Activated T-cell treated with anti-CD3 and anti-CD28 coated beads, Interleukin-2, amount 50 U/mL, for 72 hours (primary cell): Measurements from ENCODE around the gene SECTM1. TPM values are rescaled to one million over a fixed set of nuclear protein-coding genes. Genes with fewer than 3 reads are reported as not detected.
A peak's percentile ranks its signal among the peaks of the same experiment; 100 is the strongest.

Source experiments
- ATAC-seq, 2 donors: fragments of 150-1000 bp; cut with Tn5 transposase; replicated peaks in 1 of 2; 2 replicates each; pipeline ENCODE4 v1.10.0; 2021; ENCODE audit warnings: moderate library complexity in 2 of 2, mild to moderate bottlenecking in 1 of 2
- DNase-seq, 2 donors: peaks; one replicate each; pipeline ENCODE4 v3.0.0; 2021 to 2022; ENCODE audit warnings: mixed read lengths in 1 of 2
- H3K27ac Mint-ChIP-seq: one replicate; pipeline ENCODE4 v1.8.0; 2022; ENCODE audit warnings: mild to moderate bottlenecking, moderate library complexity, mixed read lengths
- H3K27me3 Mint-ChIP-seq: one replicate; pipeline ENCODE4 v1.8.0; 2022; ENCODE audit warnings: low read depth, mixed read lengths
- H3K36me3 Mint-ChIP-seq, 2 donors: one replicate each; pipeline ENCODE4 v1.8.0; 2022; ENCODE audit warnings: mixed read lengths in 2 of 2, mild to moderate bottlenecking in 1 of 2; ENCODE audit not compliant: insufficient read depth in 2 of 2
- H3K4me1 Mint-ChIP-seq: one replicate; pipeline ENCODE4 v1.8.0; 2022; ENCODE audit warnings: low read depth, mixed read lengths
- H3K4me3 Mint-ChIP-seq, 2 donors: one replicate each; pipeline ENCODE4 v1.8.0; 2022; ENCODE audit warnings: mild to moderate bottlenecking in 2 of 2, mixed read lengths in 2 of 2, moderate library complexity in 2 of 2
- H3K9me3 Mint-ChIP-seq, 2 donors: one replicate each; pipeline ENCODE4 v1.8.0; 2022; ENCODE audit warnings: mixed read lengths in 2 of 2
- total RNA-seq, 2 donors: library from RNA; stranded (reverse); gene quantifications; one replicate each; pipeline ENCODE4 v1.2.3, GENCODE V29; 2022

SECTM1 gene
- total RNA-seq, 2 donors from 2014 or later = 3.3 to 12.6 TPM

DNA sequence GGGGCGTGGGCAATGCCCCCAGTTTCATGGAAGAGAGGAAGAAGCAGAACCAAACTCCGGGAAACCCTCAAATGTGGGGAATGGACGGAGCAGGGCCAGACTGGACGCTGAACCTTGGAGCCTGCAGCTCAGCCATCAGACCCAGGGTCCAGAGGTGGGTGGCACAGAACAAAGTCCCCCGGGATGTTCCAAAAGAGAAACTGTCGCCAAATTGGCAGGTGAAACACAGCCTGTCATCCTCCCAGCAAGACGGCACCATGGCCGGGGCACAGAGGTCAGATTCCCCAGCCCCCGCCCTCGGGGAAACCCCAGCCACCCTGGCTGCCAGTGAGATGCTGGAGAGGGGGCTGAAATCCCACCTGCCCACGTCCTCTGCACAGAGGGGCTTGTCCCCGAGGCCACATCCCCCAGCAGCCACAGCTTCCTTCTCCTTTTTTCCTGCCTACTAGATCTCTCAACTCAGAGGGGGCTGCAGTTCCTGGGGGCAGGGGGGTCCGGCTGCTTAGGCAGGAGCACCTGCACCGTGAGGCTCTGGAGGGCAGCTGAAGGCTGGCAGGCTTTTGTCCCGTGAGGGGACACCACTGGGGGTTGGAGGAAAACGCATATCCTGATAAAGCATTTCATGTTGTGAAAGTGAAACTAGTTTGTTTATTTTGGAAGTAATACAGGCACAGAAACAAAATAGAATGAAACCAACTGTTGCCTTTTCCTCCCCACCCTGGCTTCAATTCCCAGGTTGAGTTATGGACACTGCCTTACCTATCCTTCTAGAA, 1.2 kb upstream of the SECTM1 start:
- Mint-ChIP-seq H3K4me1 (peaks cover 37% of the 10 kb centered on the region), H3K9me3 (no peaks in the 10 kb centered on the region), H3K4me3 (peak overlapping the region; percentile 93 to 97), H3K27me3 (peaks cover 10% of the 10 kb centered on the region), H3K27ac (peak overlapping the region; percentile 89), H3K36me3 (peaks cover 0 to 2% of the 10 kb centered on the region in 2 donors)
- DNase-seq (no peak), ATAC-seq (peak in 1 of 2 donors; percentile 7)

DNA sequence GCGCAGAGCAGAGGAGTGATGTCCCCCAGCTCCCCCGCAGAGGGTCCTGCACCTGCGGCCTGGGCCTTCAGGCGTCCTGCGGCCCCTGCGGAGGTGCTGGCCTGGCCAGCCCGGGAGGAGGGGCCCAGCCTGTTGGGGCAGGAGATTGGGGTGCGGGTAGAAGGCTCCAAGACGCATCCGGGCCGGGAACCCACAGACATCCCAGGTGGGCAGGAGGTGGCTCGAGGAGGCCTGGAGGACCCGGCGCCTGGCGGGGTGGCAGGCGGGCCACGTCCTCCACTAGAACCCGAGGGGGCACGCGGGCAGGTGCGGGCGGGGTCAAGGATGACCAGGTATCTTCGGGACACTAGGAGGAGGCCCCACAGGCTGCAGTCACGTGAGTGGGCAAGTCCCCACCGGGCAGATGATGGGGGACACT, 647 bp upstream of the SECTM1 start:
- peaks cover 10% of the 10 kb centered on the region for H3K27me3 Mint-ChIP-seq
- ATAC-seq = no peak
- H3K9me3 Mint-ChIP-seq = no peaks in the 10 kb centered on the region
- no peak for DNase-seq
- H3K36me3 Mint-ChIP-seq = peaks cover 0 to 2% of the 10 kb centered on the region in 2 donors
- H3K4me1 Mint-ChIP-seq = peaks cover 37% of the 10 kb centered on the region
- peak overlapping the region; percentile 93 to 97 for H3K4me3 Mint-ChIP-seq
- H3K27ac Mint-ChIP-seq = no peak overlapping the region

DNA sequence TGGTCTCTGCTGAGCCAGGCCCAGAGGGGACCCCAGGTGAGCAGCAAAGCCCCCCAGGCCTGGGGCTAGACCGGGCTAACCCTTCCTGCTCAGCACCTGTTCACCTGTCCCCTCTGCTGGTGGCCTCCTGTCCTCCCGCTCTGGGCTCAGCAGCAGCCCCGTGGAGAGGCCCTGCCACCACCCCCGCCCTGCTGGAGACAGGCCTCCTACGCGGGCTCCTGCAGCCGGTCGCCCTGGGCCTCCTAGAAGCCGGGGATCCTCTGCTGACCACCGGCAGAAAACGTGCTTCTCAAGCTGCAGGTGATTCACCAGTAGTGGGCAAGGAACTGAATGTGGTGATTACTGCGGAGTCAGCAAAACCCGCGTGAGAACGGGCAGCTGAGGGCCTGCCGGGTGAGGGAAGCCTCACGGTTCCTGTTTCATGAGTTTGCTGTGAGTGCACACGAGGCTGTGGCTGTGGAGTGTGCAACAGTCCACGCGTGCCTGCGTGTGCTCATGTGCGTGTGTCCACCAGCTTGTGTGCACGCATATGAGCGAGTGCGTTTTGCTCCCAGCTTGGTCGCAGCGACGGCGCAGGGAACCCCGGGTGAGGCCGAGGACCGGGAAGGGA, 792 bp downstream of the SECTM1 start:
- Mint-ChIP-seq H3K36me3 (peaks cover 0 to 2% of the 10 kb centered on the region in 2 donors), H3K9me3 (no peaks in the 10 kb centered on the region), H3K4me1 (peaks cover 37% of the 10 kb centered on the region), H3K4me3 (peak overlapping the region; percentile 76 to 86), H3K27ac (no peak overlapping the region), H3K27me3 (peaks cover 10% of the 10 kb centered on the region)
- ATAC-seq (peak; percentile 51 to 60), DNase-seq (peak; percentile 43 to 53)

DNA sequence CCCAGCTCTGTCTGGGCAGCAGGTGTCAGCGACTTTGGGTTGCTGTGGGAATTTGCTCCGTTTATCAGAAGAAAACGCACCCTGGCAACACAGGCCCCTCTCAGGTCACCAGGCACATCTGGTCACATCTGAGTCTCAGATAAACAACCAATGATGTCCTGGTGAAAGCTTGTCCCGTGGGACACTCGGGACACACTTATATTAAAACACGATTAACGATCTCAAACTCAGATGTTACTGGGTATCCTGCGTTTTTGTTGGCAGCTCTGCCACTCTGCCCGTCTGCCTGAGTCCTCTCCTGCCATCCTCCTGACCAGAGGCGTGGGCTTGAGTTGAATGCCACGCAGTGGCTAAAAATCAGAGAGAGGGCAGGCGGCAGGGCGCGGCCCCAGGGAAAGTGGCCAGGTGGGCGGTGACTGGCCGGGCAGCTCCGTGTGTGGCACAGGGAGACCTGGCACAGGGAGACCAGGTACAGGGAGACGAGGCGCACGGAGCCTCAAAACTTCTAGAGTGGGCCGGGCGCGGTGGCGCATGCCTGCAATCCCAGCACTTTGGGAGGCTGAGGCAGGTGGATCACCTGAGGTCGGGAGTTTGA, 2.1 kb downstream of the SECTM1 start:
- no peak for ATAC-seq
- Mint-ChIP-seq H3K36me3 (peaks cover 0 to 2% of the 10 kb centered on the region in 2 donors), H3K4me3 (peak overlapping the region in 1 of 2 donors; percentile 45)

DNA sequence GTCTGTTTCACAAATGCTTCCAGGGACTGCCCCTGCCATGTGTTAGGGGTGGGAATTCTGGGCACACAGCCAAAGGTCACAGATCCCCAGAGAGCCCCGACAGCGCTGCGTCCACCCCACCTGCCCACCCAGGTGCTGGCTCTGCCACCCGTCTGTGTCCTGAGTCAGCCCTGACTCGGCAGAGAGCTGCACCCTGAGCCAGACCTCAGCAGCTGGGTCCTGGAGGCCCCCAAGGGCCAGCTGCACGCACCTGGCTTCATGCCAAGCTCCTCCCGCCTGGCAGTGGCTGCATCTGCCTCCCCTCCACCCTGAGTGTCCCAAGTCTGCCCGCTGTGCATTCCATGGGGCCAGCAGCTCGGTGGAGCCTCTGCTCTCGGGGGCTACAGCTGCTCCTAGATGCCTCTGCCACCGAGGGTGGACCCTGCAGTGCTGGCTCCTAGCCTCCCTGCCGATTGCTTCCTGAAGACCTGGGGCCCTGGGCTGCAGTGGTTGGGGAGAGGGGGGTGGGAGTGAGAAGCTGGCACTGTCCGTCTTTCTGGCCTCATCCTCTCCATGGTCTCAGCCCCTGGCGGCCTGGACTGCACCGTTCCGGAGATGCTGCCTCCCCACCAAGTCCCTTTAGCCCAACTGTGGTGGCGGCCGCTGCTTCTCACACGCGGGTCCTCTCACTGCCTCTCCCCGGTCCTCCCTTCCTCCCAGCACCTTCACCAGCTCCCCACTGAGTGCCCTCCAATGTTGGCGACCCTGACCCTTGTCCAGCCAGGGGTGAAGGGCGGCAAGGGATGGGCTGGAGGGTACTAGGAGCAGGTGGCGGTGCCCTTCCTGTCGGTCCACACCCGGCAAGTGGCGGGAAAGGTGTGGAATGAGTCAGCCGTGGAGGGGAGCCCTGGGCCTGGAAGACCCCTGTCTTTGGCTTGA, 3.0 kb downstream of the SECTM1 start:
- no peak for ATAC-seq
- Mint-ChIP-seq H3K36me3 (peaks cover 0 to 2% of the 10 kb centered on the region in 2 donors), H3K27me3 (peaks cover 10% of the 10 kb centered on the region), H3K27ac (no peak overlapping the region), H3K4me1 (peaks cover 31% of the 10 kb centered on the region), H3K9me3 (no peaks in the 10 kb centered on the region), H3K4me3 (no peak overlapping the region)
- no peak for DNase-seq

More for the DNA sequence above, 2.1 kb downstream of the SECTM1 start:
- H3K27me3 Mint-ChIP-seq = peaks cover 10% of the 10 kb centered on the region
- H3K27ac Mint-ChIP-seq = no peak overlapping the region
- DNase-seq = no peak
- H3K4me1 Mint-ChIP-seq = peaks cover 37% of the 10 kb centered on the region
- no peaks in the 10 kb centered on the region for H3K9me3 Mint-ChIP-seq

DNA sequence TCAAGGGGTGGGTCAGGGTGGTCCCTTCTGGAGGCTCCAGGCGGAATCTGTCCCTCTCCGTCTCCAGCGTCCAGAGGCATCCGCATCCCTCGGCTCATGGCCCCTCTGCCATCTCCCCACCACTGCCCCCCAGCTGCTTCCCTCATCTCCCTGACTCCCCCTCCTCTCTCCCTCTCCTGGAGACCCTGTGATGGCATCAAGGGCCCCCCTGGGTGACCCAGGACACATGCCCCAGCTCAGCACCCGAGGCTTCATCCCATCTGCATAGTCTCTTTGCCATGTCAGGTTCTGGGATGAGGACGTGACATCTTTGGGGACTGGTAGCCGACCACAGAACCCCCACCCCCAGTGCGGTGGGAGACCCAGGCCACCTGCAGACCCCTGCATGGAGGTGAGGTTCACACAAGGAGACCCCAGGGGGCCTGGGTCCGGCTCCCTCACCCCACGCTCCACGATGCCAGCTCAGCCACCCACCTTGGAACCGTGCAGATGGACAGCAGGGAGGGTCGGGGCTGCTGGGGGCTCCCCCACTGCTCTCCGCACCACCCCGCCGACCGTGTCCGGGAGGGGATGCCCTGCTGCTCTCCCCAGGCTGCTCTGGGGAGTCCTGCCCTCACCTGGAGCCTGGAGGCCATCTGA, 3.8 kb downstream of the SECTM1 start:
- ATAC-seq = no peak
- Mint-ChIP-seq H3K27ac (no peak overlapping the region), H3K9me3 (no peaks in the 10 kb centered on the region), H3K27me3 (peaks cover 10% of the 10 kb centered on the region), H3K4me1 (peaks cover 29% of the 10 kb centered on the region), H3K4me3 (no peak overlapping the region), H3K36me3 (peaks cover 0 to under 1% of the 10 kb centered on the region in 2 donors)
- no peak for DNase-seq

DNA sequence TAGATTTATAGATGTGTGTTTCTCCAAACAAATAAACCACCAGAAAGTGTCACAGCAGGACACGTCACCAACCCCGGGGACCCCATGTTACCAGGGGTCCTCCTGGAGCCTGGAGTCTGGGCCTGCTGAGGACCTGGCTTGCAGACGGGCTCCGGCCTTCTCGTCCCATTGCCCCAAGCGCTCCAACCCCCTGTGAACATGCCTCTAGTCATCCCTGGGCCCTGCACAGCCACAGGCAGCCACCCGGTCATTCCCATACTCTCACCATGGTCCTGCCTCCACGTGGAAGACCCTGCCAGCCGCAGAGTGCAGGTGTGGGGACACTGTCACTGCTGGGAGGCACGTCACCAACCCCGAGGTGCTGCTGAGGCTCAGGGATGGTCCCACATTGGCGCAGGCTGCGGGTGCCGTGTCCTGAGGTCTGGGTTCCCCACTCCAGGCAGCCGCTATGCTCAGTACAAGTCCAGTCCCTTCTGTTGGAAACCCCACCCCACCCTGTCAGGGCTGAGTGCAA, 4.5 kb downstream of the SECTM1 start:
- peaks cover 10% of the 10 kb centered on the region for H3K27me3 Mint-ChIP-seq
- ATAC-seq = no peak
- no peak overlapping the region for H3K4me3 Mint-ChIP-seq
- peaks cover 28% of the 10 kb centered on the region for H3K4me1 Mint-ChIP-seq
- H3K36me3 Mint-ChIP-seq = peaks cover 0 to 3% of the 10 kb centered on the region in 2 donors
- no peaks in the 10 kb centered on the region for H3K9me3 Mint-ChIP-seq
- H3K27ac Mint-ChIP-seq = no peak overlapping the region
- no peak for DNase-seq

DNA sequence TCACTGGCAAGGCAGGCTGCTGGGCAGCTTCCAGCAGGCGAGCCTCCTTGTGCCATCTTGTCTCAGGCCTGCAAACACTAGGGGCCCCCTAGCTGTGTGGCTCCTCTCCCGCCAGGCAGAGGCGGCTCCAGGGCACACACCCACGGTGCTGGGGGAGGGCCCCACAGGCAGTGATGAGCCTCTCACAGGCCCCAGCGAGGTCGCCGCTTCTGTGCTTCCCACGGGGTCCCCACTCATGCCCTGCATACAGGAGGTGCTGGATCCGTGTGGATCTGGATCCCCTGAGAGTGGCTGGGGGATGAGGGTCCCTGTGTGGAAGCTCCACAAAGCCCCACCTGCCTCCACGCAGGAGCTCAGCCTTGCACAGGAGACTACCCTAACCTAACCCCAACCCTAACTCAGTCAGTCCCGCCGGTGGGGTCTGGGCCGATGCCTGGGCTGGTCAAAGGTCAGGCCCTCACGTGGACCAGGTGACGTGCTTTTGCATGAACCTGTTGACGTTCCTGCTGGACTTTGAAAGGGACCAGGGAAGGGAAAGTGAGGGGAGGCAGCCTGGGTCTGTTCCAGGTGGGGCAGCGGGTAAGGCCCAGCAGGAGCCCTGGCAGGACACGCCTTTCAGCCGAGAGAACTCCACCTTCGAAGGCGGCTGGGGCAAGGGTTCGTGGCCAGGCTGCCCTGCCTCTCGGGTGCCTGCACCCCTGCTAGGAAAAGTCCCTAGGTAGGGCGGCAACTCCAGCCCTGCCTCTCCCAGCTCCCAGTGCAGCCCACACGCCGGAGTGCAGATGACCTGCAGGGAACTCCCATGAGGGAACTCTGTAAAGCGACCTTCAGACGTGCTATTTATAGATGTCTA, 5.2 kb downstream of the SECTM1 start:
- no peak overlapping the region for H3K27ac Mint-ChIP-seq
- peaks cover 0 to 8% of the 10 kb centered on the region in 2 donors for H3K36me3 Mint-ChIP-seq
- H3K27me3 Mint-ChIP-seq = peaks cover 10% of the 10 kb centered on the region
- no peak overlapping the region for H3K4me3 Mint-ChIP-seq
- DNase-seq (no peak), ATAC-seq (no peak)
- H3K4me1 Mint-ChIP-seq = peaks cover 33% of the 10 kb centered on the region
- H3K9me3 Mint-ChIP-seq = no peaks in the 10 kb centered on the region

DNA sequence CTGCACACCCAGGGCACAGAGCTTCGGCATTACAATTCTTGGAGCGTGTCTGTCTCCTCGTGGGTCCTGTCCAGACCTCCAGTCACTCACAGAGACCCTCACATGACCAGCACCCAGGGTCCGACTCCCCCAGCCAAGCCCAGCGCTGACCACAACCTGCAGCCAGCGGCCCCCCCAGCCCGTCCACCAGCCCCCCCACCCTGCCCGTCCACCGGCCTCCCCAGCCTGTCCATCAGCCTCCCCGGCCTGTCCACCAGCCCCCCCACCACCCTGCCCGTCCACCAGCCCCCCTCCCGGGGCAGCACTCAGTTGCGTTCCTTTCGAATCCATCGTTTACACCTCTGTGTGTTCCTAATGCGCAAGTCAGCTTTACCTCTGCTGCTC, 5.8 kb downstream of the SECTM1 start:
- Mint-ChIP-seq H3K4me1 (peaks cover 36% of the 10 kb centered on the region), H3K27me3 (peaks cover 6% of the 10 kb centered on the region), H3K27ac (no peak overlapping the region), H3K4me3 (no peak overlapping the region), H3K36me3 (peaks cover 0 to 8% of the 10 kb centered on the region in 2 donors), H3K9me3 (no peaks in the 10 kb centered on the region)
- DNase-seq (no peak), ATAC-seq (no peak)

DNA sequence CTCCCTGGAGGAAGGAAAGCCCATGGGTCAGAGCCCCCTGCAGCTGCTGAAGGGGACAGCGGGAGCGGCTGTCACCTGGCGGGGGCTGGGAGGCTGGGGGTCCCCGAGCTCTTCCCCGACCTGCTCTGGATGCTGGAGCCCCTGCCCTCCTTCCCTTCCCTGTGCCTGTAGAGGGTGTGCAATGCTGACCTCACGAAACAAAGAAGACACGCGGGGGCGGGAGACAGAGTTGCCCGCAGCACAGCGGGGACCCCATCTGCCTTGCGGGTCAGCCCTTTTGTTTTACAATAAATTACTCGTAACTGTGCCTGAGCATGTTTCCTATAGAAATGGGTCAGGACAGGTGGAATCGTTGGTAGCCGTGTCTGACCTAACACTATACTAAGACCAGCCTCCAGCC, 6.3 kb downstream of the SECTM1 start:
- DNase-seq = no peak
- no peak for ATAC-seq
- Mint-ChIP-seq H3K27ac (peak overlapping the region; percentile 19), H3K4me1 (peaks cover 33% of the 10 kb centered on the region), H3K36me3 (peaks cover 1 to 8% of the 10 kb centered on the region in 2 donors), H3K9me3 (no peaks in the 10 kb centered on the region), H3K27me3 (peaks cover 2% of the 10 kb centered on the region), H3K4me3 (no peak overlapping the region)

DNA sequence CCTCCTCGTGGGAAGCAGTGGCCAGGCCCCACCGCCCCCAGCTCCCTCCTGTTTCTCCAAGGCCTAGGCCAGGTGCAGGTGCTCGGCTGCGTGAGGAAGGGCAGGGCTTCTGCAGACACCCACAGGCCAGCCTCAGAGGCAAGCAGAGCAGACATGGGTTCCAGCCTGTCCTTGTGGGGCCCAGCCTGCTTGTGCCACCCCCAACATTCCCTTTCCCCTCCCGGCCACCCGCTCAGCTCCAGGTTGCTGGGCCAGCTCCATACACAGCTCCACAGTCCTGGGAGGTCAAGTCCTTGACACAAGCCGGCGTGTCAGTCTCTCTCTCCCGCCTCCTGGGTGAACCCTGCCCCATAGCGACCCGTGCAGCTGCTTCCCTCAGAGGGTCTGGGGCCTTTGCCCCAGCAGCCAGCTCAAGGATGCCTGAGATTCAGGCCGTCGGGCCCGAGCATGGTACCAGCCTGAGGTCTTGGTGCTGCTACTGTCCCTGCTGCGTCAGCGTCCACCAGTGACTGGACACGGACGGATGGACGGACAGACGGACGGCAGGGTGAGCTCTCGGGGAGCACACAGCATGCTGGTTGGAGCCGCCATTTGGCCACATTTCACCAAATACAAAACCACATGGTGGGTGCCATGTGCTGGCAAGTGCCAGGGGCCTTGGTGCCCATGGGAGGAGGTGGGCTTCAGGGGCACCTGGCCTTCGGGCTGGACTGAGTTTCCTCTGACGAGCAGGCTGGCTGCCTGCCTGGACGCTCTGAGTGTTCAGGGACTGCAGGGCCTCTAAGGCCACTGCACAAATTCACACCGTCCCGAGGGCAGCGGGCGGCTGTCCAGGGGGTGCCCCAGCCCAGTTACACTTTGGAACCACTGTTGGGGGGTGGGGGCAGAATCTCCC, 8.0 kb downstream of the SECTM1 start:
- ATAC-seq (no peak), DNase-seq (no peak)
- H3K27me3 Mint-ChIP-seq = no peaks in the 10 kb centered on the region
- no peaks in the 10 kb centered on the region for H3K9me3 Mint-ChIP-seq
- peaks cover 24% of the 10 kb centered on the region for H3K4me1 Mint-ChIP-seq
- H3K36me3 Mint-ChIP-seq = peaks cover 6 to 14% of the 10 kb centered on the region in 2 donors
- peak overlapping the region in 1 of 2 donors; percentile 85 for H3K4me3 Mint-ChIP-seq
- no peak overlapping the region for H3K27ac Mint-ChIP-seq
